ENCODE measurements around the gene MPDZ. TPM values are rescaled to one million over a fixed set of nuclear protein-coding genes. Genes with fewer than 3 reads are reported as not detected.

The MPDZ gene
- total RNA-seq, 1 experiment from 2014 or later: 46.7 TPM

DNA sequence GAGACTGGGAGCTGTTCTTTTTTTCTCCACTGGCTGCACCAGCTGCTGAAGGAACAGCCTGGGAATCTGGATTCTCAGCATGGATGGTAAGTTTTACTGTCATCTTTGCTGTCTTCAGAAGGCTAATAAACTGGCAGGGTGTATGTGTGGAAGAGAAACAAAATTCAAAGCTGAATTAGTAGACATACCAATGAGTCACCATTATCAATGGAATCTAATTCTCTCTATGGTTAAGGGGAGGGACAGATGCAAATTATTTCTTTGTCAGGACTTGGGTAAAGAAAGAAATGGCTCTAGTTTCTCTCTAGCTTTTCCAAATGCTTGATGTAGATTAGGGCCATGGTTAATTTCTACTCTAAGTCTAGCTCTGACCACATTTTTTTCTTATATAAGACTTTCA is 154.2 kb downstream of the MPDZ start:
- no peak overlapping the region for H3K23ac ChIP-seq (ENCODE audit: insufficient read length, low read depth, low read length)
- no peak overlapping the region for H2BK12ac ChIP-seq (ENCODE audit: insufficient read length, low read depth, low read length)
- no peak overlapping the region for H3K4me3 Mint-ChIP-seq
- no peak overlapping the region for H2BK5ac ChIP-seq (ENCODE audit: insufficient read length, low read length)
- H2AFZ ChIP-seq (ENCODE audit: low read length): no peak overlapping the region
- TF ChIP-seq, protein P1, sequence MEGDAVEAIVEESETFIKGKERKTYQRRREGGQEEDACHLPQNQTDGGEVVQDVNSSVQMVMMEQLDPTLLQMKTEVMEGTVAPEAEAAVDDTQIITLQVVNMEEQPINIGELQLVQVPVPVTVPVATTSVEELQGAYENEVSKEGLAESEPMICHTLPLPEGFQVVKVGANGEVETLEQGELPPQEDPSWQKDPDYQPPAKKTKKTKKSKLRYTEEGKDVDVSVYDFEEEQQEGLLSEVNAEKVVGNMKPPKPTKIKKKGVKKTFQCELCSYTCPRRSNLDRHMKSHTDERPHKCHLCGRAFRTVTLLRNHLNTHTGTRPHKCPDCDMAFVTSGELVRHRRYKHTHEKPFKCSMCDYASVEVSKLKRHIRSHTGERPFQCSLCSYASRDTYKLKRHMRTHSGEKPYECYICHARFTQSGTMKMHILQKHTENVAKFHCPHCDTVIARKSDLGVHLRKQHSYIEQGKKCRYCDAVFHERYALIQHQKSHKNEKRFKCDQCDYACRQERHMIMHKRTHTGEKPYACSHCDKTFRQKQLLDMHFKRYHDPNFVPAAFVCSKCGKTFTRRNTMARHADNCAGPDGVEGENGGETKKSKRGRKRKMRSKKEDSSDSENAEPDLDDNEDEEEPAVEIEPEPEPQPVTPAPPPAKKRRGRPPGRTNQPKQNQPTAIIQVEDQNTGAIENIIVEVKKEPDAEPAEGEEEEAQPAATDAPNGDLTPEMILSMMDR (conservative IDR thresholded peaks at IDR 0.05): no peak
- DNase-seq: no peak
- no peak overlapping the region for H2AK5ac ChIP-seq (ENCODE audit: insufficient read length, low read length)
- H3K9ac ChIP-seq (ENCODE audit: extremely low read depth, insufficient read length, low read length): no peak overlapping the region
- H3K27ac Mint-ChIP-seq: no peak overlapping the region
- no peak overlapping the region for H2BK15ac ChIP-seq (ENCODE audit: low read depth, low read length)
- no peak overlapping the region for H3K18ac ChIP-seq (ENCODE audit: insufficient read length, low read depth, low read length)
- H3K4me1 Mint-ChIP-seq: peaks cover 3% of the 10 kb centered on the region in 2 experiments
- no peak overlapping the region for H2BK120ac ChIP-seq (ENCODE audit: low read depth, low read length, poor library complexity, severe bottlenecking)
- no peaks in the 10 kb centered on the region; the same call in 1 of the 2 replicates for H3K4me1 ChIP-seq (ENCODE audit: insufficient read depth, low read length)
- no peak overlapping the region for H3K56ac ChIP-seq (ENCODE audit: insufficient read length, low read depth, low read length)
- no peaks in the 10 kb centered on the region for H4K20me1 ChIP-seq (ENCODE audit: control insufficient read depth, insufficient read depth, insufficient read length)
- H4K5ac ChIP-seq (ENCODE audit: insufficient read length, low read depth, low read length): no peak overlapping the region
- H3K27ac ChIP-seq (ENCODE audit: insufficient read length, low read depth, low read length): no peak overlapping the region
- H3K9me3 ChIP-seq (ENCODE audit: control insufficient read depth, low read depth, low read length): no peaks in the 10 kb centered on the region
- no peak overlapping the region for H3K4ac ChIP-seq (ENCODE audit: low read depth, low read length)
- H3K79me2 ChIP-seq (ENCODE audit: insufficient read depth, low read length): no peaks in the 10 kb centered on the region
- H3K23me2 ChIP-seq (ENCODE audit: insufficient read length, low read depth, low read length, poor library complexity, severe bottlenecking): no peaks in the 10 kb centered on the region
- H3K9me3 Mint-ChIP-seq: no peaks in the 10 kb centered on the region
- H4K8ac ChIP-seq (replicated peaks; ENCODE audit: insufficient read length, low read depth, low read length): no peak overlapping the region
- no peaks in the 10 kb centered on the region for H3K27me3 Mint-ChIP-seq (ENCODE audit: low read depth)
- H4K91ac ChIP-seq (ENCODE audit: insufficient read length, low read depth, low read length): no peak overlapping the region
- H3K27me3 ChIP-seq (ENCODE audit: insufficient read depth, low read length): no peaks in the 10 kb centered on the region
- H3K4me2 ChIP-seq (ENCODE audit: insufficient read depth, insufficient read length, low read length): no peak overlapping the region
- peaks cover 5 to 45% (median 22%) of the 10 kb centered on the region in 3 experiments for H3K36me3 Mint-ChIP-seq (ENCODE audit: insufficient read depth in 1 of 3, low read depth in 3 of 3)
- no peak overlapping the region for H3T11ph ChIP-seq (ENCODE audit: low read length)
- no peaks in the 10 kb centered on the region for H3K79me1 ChIP-seq (ENCODE audit: insufficient read depth, low read depth, low read length, poor library complexity, severe bottlenecking)
- H2BK20ac ChIP-seq (ENCODE audit: low read depth, low read length, poor library complexity, severe bottlenecking): no peak overlapping the region
- H3K14ac ChIP-seq (ENCODE audit: insufficient read depth, low read length): no peak overlapping the region
